PFSK-1 (cell line): ENCODE results near the gene TNC.
A peak's percentile ranks its signal among the peaks of the same experiment; 100 is the strongest.

Source experiments
- FOXP2 ChIP-seq: optimal IDR thresholded peaks from 2 replicates; pipeline ENCODE3; 2011; ENCODE audit warnings: borderline replicate concordance, control low read depth, inconsistent platforms; ENCODE audit not compliant: insufficient read depth; ENCODE audit errors: extremely low read length, extremely low read depth
- POLR2AphosphoS5 ChIP-seq: IDR thresholded peaks from 2 replicates; pipeline ENCODE4 v1.6.1; 2012; ENCODE audit warnings: low read depth, mild to moderate bottlenecking, control low read depth, low read length, moderate library complexity
- REST ChIP-seq, 2 experiments: IDR thresholded peaks; 2 replicates each; pipeline versions ENCODE4 v1.6.1 to v1.8.0; 2011 to 2012; ENCODE audit warnings: low read depth in 2 of 2, low read length in 2 of 2, control low read depth in 1 of 2, inconsistent platforms in 1 of 2, mild to moderate bottlenecking in 1 of 2, moderate library complexity in 1 of 2; ENCODE audit not compliant: insufficient read depth in 1 of 2
- SIN3A ChIP-seq: IDR thresholded peaks from 2 replicates; pipeline ENCODE4 v1.6.1; 2012; ENCODE audit warnings: mild to moderate bottlenecking, low read length, moderate library complexity, borderline replicate concordance; ENCODE audit not compliant: insufficient read depth
- TAF1 ChIP-seq: IDR thresholded peaks from 2 replicates; pipeline ENCODE4 v1.6.1; 2012; ENCODE audit warnings: low read length, control low read depth, borderline replicate concordance; ENCODE audit not compliant: insufficient read depth

Gene TNC

DNA sequence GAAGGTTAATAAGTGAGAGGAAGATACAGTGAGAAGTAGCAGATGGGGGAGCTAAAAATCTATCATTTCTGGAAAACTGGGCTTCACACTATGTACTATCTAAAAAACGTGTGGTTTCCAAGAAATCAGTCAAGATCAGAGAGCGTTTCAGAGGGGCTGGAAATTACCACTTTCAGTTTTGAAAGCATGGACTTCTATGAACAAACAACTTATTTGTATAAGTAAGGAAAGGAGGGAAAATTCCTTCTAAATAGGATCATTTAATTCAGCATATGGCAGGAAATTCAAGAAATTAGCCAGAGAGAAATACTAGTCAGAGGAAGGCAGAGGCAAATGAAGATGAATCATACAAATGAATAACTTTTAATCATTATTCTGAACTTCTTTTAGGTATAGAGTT lies 11.3 kb downstream of the TNC start:
- TF ChIP-seq FOXP2: no peak
- TF ChIP-seq REST (IDR thresholded peaks at IDR 0.05; ENCODE audit: insufficient read depth in 1 of 2, low read depth in 2 of 2, low read length in 2 of 2): no peak
- TF ChIP-seq POLR2AphosphoS5: no peak
- no peak for TF ChIP-seq SIN3A
- TF ChIP-seq TAF1: no peak

- TF ChIP-seq REST (IDR thresholded peaks at IDR 0.05; ENCODE audit: insufficient read depth in 1 of 2, low read depth in 2 of 2, low read length in 2 of 2) (no peak), SIN3A (no peak), FOXP2 (no peak), POLR2AphosphoS5 (no peak), TAF1 (no peak)
Measured at GRCh38 chr9:115106001-115106400, 12.0 kb downstream of the TNC start.

DNA sequence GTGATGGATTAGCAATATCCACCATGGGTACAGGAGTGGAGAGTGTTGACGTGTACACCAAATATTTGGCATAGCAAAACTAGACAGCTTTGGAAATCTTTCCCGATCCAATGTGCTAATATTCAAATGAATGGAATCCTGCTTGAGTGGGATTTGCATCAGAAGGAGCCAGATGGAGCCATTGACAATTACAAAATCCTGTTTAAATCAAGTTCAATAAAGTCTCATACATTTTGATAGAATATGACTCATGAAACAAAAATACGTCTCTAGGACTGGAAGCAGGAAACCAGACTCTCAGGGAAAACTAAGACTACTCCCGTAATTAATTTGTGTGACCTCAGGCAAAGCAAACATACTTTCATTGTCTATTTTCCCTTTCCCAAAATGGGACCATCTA lies 13.0 kb downstream of the TNC start:
- TF ChIP-seq FOXP2: no peak
- no peak for TF ChIP-seq SIN3A
- TF ChIP-seq REST (IDR thresholded peaks at IDR 0.05; ENCODE audit: insufficient read depth in 1 of 2, low read depth in 2 of 2, low read length in 2 of 2): no peak

- no peak for TF ChIP-seq REST (IDR thresholded peaks at IDR 0.05; ENCODE audit: insufficient read depth in 1 of 2, low read depth in 2 of 2, low read length in 2 of 2)
- TF ChIP-seq FOXP2: no peak
- TF ChIP-seq TAF1: no peak
- no peak for TF ChIP-seq POLR2AphosphoS5
- no peak for TF ChIP-seq SIN3A
Measured at GRCh38 chr9:115103746-115104477, 14.0 kb downstream of the TNC start.

DNA sequence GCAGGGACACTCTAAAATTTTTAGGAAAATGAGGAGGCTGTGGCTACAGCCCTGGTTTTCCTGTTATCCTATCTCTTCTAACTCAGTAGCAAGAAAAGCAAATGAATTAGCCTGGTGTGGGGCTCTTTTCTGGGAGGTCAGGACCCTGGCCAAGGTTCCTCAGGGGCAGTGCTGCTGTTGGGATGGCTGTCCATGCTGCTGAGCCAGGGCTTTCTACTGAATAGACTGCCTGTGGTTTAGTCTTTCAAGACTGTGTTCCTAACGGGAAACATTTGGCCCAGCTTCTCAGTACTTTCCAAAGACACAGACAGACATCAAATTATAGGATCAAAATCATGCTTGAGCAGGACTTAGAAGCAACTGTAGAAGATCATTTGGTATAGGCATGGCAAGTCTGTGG lies 18.1 kb downstream of the TNC start:
- TF ChIP-seq TAF1 (no peak), REST (IDR thresholded peaks at IDR 0.05; ENCODE audit: insufficient read depth in 1 of 2, low read depth in 2 of 2, low read length in 2 of 2) (peak; percentile 54 to 86; a peak in 2 of 4 replicates)
